Gastrocnemius medialis (tissue), 4 donors: Measurements from ENCODE around the gene TCF7L2.

Experiments used
- CTCF ChIP-seq, 5 experiments: fragments of 450-650 bp in 3 of 5; fragments of 200-600 bp in 2 of 5; sonication (generic) in 2 of 5; IDR thresholded peaks in 4 of 5; conservative IDR thresholded peaks in 1 of 5; 1 replicate in 4 of 5; 2 replicates in 1 of 5; pipeline ENCODE4 v1.5.1; 2016 to 2019; ENCODE audit warnings: antibody characterized with exemption in 5 of 5, mild to moderate bottlenecking in 3 of 5, moderate library complexity in 3 of 5
- POLR2A ChIP-seq, 2 donors: fragments of 450-650 bp; IDR thresholded peaks; one replicate each; pipeline ENCODE4 v1.6.1; 2017; ENCODE audit warnings: antibody characterized with exemption in 2 of 2, mild to moderate bottlenecking in 2 of 2, moderate library complexity in 2 of 2

- TF ChIP-seq CTCF (IDR thresholded peaks at IDR 0.05 in 4 of 5, conservative IDR thresholded peaks at IDR 0.05 in 1 of 5) (no peak), POLR2A (IDR thresholded peaks at IDR 0.05) (no peak)
These were observed 92.8 kb downstream of the TCF7L2 start for GRCh38 chr10:113042868-113043267.
